ENCODE results near the gene SPATA18. TPM values are rescaled to one million over a fixed set of nuclear protein-coding genes. Genes with fewer than 3 reads are reported as not detected.

The SPATA18 gene
- total and polyA plus RNA-seq, 3 donors from 2014 or later = 40.5 to 139 (median 127) TPM

GRCh38 chr4:52035190-52035589 is 15.9 kb upstream of the SPATA18 start:
- no peaks in the 10 kb centered on the region for H3K9me3 ChIP-seq
- no peak overlapping the region for H3K4me3 ChIP-seq
- no peaks in the 10 kb centered on the region for H3K27me3 ChIP-seq
- H3K27ac ChIP-seq = no peak overlapping the region
- no peaks in the 10 kb centered on the region for H3K36me3 ChIP-seq (ENCODE audit: low read depth, missing control alignments)
- 91 to 98% methylated on average over 2 of the region's 2 CpGs for WGBS, 2 donors
- DNase-seq = no peak
- TF ChIP-seq CTCF (IDR thresholded peaks at IDR 0.05) = no peak
- no peak for TF ChIP-seq POLR2A (IDR thresholded peaks at IDR 0.05)
- intact Hi-C loops (cut with DNase I; ENCODE audit: low total_unique reads) = no loop called here
- peaks cover 21% of the 10 kb centered on the region for H3K4me1 ChIP-seq

DNA sequence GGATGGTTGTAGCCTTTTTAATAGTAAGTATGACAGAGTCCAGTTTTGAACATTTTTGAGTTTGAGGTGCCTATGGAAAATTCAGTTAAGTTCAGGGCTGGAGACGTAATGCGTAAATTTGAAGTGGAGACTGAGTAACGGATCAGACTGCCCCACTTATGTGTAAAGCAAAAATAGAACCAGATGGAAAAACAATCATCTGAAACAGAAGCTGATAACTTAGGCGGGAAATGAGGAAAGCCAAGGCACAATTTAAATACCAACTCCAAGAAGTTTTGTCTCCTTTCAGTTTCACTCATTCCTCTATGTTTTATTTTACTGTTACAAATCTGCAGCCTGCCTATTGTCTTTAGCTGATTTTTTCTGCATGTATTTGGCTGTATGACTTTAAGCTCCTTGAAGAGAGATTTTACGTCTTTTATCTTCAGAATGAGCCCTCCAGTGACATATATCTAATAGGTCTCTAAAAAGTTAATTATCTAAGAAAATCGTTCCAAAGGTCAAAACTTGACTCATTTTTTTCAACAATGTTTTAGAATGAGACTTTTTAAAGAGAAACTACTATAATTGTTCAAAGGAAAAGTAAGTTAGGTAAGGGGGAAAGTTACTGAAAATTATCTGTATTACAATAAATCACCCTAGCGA is 14.1 kb upstream of the SPATA18 start:
- no peaks in the 10 kb centered on the region for H3K9me3 ChIP-seq
- intact Hi-C loops (cut with DNase I; ENCODE audit: low total_unique reads) = no loop called here
- WGBS, 2 donors = 14 to 19% methylated on average over 7 of the region's 7 CpGs
- H3K4me1 ChIP-seq = peaks cover 21% of the 10 kb centered on the region
- peak overlapping the region; percentile 68 to 87 for H3K27ac ChIP-seq
- H3K36me3 ChIP-seq (ENCODE audit: low read depth, missing control alignments) = no peaks in the 10 kb centered on the region
- DNase-seq = no peak
- TF ChIP-seq POLR2A (IDR thresholded peaks at IDR 0.05) (no peak), CTCF (IDR thresholded peaks at IDR 0.05) (no peak)
- H3K4me3 ChIP-seq = peak overlapping the region; percentile 84 to 86
- H3K27me3 ChIP-seq = no peaks in the 10 kb centered on the region

DNA sequence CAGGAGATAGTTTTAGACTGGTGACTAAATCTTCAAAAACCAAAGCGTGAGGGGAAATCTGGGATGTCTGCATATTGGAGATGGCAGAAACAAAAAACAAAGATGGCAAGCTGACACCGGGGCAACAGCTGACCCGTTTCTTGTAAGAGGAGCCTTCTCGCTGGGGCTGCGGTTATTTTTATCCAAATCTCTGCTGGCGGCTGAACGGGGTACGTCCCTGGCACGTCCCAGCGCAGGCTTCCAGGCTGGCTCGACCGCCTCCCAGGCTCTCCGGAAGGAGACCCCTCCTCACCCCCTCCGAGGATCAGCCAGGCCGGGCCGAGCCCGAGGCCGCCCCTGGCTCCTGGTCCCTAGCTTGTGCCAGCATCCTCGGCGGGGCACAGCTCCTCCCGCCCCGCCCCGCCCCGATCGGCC is 13.4 kb upstream of the SPATA18 start:
- DNase-seq = peak; percentile 58
- TF ChIP-seq CTCF (IDR thresholded peaks at IDR 0.05) = no peak
- TF ChIP-seq POLR2A (IDR thresholded peaks at IDR 0.05) = no peak
- Histone ChIP-seq H3K36me3 (ENCODE audit: low read depth, missing control alignments) (no peaks in the 10 kb centered on the region), H3K27ac (peak overlapping the region; percentile 68 to 87), H3K4me3 (peak overlapping the region; percentile 84 to 86), H3K27me3 (no peaks in the 10 kb centered on the region), H3K9me3 (no peaks in the 10 kb centered on the region), H3K4me1 (peaks cover 18% of the 10 kb centered on the region)
- intact Hi-C loops (cut with DNase I; ENCODE audit: low total_unique reads) = no loop called here
- 0 to 1% methylated on average over 13 to 20 of the region's 25 CpGs for WGBS, 2 donors

DNA sequence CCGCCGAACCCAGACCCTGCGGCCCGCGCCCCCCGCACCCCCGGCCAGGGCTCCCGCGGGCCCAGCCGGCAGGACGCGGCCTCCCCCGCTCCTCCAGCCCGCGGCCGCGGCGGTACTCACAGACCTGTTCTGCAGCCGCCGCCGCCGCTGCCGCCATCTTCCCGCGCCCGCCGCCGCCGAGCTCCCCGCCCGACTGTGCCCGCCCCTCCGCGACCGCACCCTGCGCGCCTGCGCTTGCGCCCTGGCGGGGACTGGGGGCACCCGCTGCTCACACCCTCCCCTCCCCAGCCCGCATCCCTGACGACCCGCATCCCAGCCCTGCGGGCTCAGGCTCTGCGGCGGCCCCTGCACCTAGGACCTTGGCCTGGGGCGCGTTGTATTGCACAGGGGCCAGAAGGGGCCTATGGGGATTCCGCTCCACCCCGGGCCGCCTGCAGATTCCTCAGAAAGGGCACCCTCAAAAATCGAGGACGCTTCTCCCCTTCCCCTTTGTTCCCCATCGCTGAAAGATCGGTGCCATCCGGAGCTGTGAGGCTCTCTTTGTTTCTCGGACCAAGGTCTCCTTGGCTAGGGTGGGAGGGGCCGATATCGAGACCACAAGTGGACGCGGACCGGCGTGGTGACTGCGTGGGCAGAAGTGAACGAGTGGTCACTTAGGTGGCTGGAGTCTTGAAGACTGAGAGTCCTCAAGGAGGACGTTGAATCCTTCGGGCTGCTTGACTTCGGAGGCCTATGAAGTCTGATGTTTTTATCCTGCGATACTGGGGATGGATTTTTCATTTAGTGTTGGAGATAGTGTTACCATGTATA is 12.8 kb upstream of the SPATA18 start, which contains the start of gene SGCB:
Gene SGCB (minus strand): TSS at position 197 of the 810 bp plus-strand sequence. CDS start 40 bp downstream, at position 157.
- Histone ChIP-seq H3K4me1 (peaks cover 15% of the 10 kb centered on the region), H3K9me3 (no peaks in the 10 kb centered on the region), H3K27ac (peak within 1 kb of the TSS; percentile 87), H3K4me3 (peak within 1 kb of the TSS; percentile 84 to 86), H3K36me3 (ENCODE audit: low read depth, missing control alignments) (no peaks in the 10 kb centered on the region), H3K27me3 (no peaks in the 10 kb centered on the region)
- TF ChIP-seq CTCF (IDR thresholded peaks at IDR 0.05) (no peak), POLR2A (IDR thresholded peaks at IDR 0.05) (no peak)
- DNase-seq = peak; percentile 80
- intact Hi-C loops (cut with DNase I; ENCODE audit: low total_unique reads) = no loop called here
- WGBS, 2 donors = 2% methylated on average over 26 to 46 of the region's 70 CpGs
